ENCODE results near the gene LPCAT3.
A peak's percentile ranks its signal among the peaks of the same experiment; 100 is the strongest.

LPCAT3 gene

GRCh38 chr12:6953442-6954315, 64.6 kb downstream of the LPCAT3 start:
- Histone ChIP-seq H3K27me3 (ENCODE audit: insufficient read depth, poor library complexity, severe bottlenecking) (no peaks in the 10 kb centered on the region), H3K27ac (replicated peaks) (peak overlapping the region; percentile 99), H3K4me3 (replicated peaks; ENCODE audit: insufficient read depth, low read length) (peak overlapping the region; percentile 80)
- TF ChIP-seq SPI1 (IDR thresholded peaks at IDR 0.05; ENCODE audit: borderline replicate concordance, low read depth) (peak; percentile 74), CTCF (IDR thresholded peaks at IDR 0.05; ENCODE audit: insufficient read depth, low read length) (no peak), GABPA (IDR thresholded peaks at IDR 0.05; ENCODE audit: low read depth) (peak; percentile 58; the same call in 1 of the 2 replicates), REST (IDR thresholded peaks at IDR 0.05; ENCODE audit: insufficient replicate concordance, low read depth) (peak; percentile 53), POLR2AphosphoS5 (IDR thresholded peaks at IDR 0.05; ENCODE audit: low read depth) (peak; percentile 95)
- DNase-seq (ENCODE audit: low read depth in 1 of 2, low spot score in 1 of 2) = peak; percentile 93 to 98

GRCh38 chr12:6952863-6953441, 65.3 kb downstream of the LPCAT3 start:
- DNase-seq (ENCODE audit: low read depth in 1 of 2, low spot score in 1 of 2) = no peak
- peak; percentile 80; the same call in 1 of the 2 replicates for TF ChIP-seq POLR2AphosphoS5 (IDR thresholded peaks at IDR 0.05; ENCODE audit: low read depth)
- no peak for TF ChIP-seq CTCF (IDR thresholded peaks at IDR 0.05; ENCODE audit: insufficient read depth, low read length)
- TF ChIP-seq REST (IDR thresholded peaks at IDR 0.05; ENCODE audit: insufficient replicate concordance, low read depth) = no peak
- no peak for TF ChIP-seq SPI1 (IDR thresholded peaks at IDR 0.05; ENCODE audit: borderline replicate concordance, low read depth)
- TF ChIP-seq GABPA (IDR thresholded peaks at IDR 0.05; ENCODE audit: low read depth) = no peak
- Histone ChIP-seq H3K4me3 (replicated peaks; ENCODE audit: insufficient read depth, low read length) (peak overlapping the region; percentile 80), H3K27me3 (ENCODE audit: insufficient read depth, poor library complexity, severe bottlenecking) (no peaks in the 10 kb centered on the region), H3K27ac (replicated peaks) (peak overlapping the region; percentile 99)

GRCh38 chr12:6952121-6952862, 66.0 kb downstream of the LPCAT3 start:
- DNase-seq (ENCODE audit: low read depth in 1 of 2, low spot score in 1 of 2) = no peak
- no peaks in the 10 kb centered on the region for H3K27me3 ChIP-seq (ENCODE audit: insufficient read depth, poor library complexity, severe bottlenecking)
- peak overlapping the region; percentile 80 for H3K4me3 ChIP-seq (replicated peaks; ENCODE audit: insufficient read depth, low read length)
- peak overlapping the region; percentile 99 for H3K27ac ChIP-seq (replicated peaks)
- TF ChIP-seq SPI1 (IDR thresholded peaks at IDR 0.05; ENCODE audit: borderline replicate concordance, low read depth) (no peak), POLR2AphosphoS5 (IDR thresholded peaks at IDR 0.05; ENCODE audit: low read depth) (peak; percentile 4; the same call in 1 of the 2 replicates)

Data from HL-60 (cell line).